ENCODE measurements around the gene DAGLB.
"Not testable (repeated sequence)": the region's sequence is repeated elsewhere in the genome, so short reads cannot be mapped to it uniquely, and the experiment has no call there.

DAGLB gene

DNA sequence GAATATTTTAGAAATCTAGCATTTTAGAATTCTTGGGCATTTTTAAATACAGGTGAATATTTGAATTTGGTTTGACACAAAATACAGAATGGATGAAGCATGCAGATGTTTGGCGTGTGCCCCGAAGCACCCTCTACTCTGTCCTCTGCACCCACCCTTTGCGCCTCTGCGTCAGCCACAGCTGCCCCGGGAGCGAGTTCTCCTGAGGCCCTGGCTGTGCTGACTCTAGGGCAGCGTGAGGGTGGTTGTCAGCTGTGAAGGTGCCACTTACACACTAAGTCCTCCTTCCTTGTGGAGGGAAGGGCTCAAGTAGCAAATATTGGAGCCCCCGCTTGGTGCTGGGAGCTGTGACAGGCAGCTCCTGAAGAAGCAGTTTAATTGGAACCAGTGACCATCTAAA lies 48.4 kb downstream of the DAGLB start:
- Histone ChIP-seq H3K4me3 (replicated peaks; ENCODE audit: low read depth, low read length) (no peak overlapping the region), H3K36me3 (ENCODE audit: control insufficient read depth, insufficient read depth, low read length) (peaks cover 14% of the 10 kb centered on the region), H3K27me3 (replicated peaks; ENCODE audit: control insufficient read depth, insufficient read depth, low read length) (no peaks in the 10 kb centered on the region)
- TF ChIP-seq, protein P1, sequence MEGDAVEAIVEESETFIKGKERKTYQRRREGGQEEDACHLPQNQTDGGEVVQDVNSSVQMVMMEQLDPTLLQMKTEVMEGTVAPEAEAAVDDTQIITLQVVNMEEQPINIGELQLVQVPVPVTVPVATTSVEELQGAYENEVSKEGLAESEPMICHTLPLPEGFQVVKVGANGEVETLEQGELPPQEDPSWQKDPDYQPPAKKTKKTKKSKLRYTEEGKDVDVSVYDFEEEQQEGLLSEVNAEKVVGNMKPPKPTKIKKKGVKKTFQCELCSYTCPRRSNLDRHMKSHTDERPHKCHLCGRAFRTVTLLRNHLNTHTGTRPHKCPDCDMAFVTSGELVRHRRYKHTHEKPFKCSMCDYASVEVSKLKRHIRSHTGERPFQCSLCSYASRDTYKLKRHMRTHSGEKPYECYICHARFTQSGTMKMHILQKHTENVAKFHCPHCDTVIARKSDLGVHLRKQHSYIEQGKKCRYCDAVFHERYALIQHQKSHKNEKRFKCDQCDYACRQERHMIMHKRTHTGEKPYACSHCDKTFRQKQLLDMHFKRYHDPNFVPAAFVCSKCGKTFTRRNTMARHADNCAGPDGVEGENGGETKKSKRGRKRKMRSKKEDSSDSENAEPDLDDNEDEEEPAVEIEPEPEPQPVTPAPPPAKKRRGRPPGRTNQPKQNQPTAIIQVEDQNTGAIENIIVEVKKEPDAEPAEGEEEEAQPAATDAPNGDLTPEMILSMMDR (IDR thresholded peaks at IDR 0.05; ENCODE audit: insufficient read depth, low read length, poor library complexity, severe bottlenecking), result no peak
- DNase-seq (ENCODE audit: extremely low read depth, insufficient read length), result no peak

DNA sequence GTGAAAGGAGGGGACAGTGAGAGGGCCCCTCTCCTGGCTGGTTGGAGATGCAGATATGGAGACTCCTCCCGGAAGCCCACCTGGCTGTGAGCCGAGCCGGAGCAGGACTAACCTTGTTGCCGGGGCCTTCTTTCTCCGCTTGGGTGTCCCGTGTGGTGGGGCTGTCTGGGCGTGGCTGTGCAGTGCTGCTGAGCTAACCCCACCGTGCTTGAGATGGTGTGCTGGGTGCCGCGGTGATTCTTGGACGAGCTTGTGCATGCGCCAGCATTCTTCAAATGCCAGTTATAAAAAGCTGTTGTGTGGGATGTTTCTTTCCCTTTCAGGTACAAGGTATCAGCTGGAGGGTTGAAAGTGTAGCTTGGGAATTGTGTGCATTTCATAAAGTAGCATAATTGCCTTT lies 48.8 kb downstream of the DAGLB start:
- no peaks in the 10 kb centered on the region for H3K27me3 ChIP-seq (replicated peaks; ENCODE audit: control insufficient read depth, insufficient read depth, low read length)
- DNase-seq (ENCODE audit: extremely low read depth, insufficient read length), result no peak
- H3K36me3 ChIP-seq (ENCODE audit: control insufficient read depth, insufficient read depth, low read length), result peaks cover 12% of the 10 kb centered on the region
- TF ChIP-seq, protein P1 (IDR thresholded peaks at IDR 0.05; ENCODE audit: insufficient read depth, low read length, poor library complexity, severe bottlenecking), result no peak
- H3K4me3 ChIP-seq (replicated peaks; ENCODE audit: low read depth, low read length), result no peak overlapping the region

DNA sequence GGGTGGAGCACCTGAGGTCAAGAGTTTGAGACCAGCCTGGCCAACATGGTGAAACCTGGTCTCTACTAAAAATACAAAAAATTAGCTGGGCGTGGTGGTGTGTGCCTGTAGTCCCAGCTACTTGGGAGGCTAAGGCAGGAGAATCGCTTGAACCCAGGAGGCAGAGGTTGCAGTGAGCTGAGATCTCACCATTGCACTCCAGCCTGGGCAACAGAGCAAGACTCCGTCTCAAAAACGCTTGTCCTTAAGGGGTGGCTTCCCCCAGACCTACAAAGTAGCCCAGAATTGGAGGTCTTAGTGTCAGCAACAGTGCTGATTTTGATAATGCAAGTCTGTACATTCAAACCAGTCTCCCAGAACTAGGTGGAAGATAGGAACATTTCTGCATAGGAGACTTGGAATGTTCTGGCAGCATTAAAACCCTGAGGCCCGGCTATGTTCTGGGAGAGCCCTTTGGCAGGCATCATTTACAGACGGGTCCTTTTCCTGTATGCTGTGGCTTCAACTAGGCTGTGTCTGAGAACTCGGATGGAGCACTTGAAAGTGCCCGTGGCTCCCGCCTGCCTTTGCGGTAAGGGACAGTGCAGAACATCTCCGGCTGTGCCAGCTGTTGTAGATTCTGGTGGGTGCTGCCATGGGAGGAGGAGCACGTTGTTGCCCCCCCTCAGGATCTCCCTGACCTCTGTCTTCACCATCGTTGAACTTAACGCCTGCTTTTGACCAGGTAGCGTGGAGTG lies 49.8 kb downstream of the DAGLB start:
- H3K36me3 ChIP-seq (ENCODE audit: control insufficient read depth, insufficient read depth, low read length), result peaks cover 12% of the 10 kb centered on the region

DNA sequence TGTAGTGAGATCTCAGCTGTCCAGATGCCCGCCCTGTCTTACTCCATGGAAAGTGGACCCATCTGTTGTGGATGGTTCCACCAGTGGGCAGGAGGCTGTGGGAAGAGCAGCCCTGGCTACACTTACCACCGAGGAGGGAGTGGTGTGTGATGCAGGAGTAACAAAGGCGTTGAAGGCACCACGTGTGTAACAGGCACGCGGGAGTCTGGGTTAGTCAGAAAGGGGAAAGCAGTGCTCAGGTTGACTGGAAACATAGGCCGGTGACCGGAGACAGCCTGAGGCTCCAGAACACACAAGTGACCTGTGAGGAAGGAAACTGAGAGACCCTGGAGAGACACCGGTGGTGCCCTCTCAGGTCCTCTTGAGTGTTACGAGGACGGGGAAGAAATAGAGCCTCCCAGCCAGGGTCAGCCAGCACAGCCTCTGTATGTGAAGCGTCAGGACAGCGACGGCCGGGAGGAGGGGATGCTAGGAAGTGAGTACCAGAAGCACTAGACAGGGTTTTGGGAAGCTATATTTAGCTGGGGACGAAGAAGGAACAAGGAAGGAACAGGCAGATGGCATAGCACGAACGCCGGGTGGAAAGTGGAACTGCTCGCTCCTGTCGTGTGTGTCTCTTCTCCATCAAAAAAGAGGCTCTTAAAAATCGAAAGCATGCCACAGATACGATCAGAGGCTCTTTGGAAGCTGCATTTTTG lies 51.7 kb downstream of the DAGLB start:
- no peak overlapping the region for H3K4me3 ChIP-seq (replicated peaks; ENCODE audit: low read depth, low read length)
- DNase-seq (ENCODE audit: extremely low read depth, insufficient read length), result no peak
- H3K27me3 ChIP-seq (replicated peaks; ENCODE audit: control insufficient read depth, insufficient read depth, low read length), result no peaks in the 10 kb centered on the region
- peaks cover 11% of the 10 kb centered on the region for H3K36me3 ChIP-seq (ENCODE audit: control insufficient read depth, insufficient read depth, low read length)
- TF ChIP-seq, protein P1 (IDR thresholded peaks at IDR 0.05; ENCODE audit: insufficient read depth, low read length, poor library complexity, severe bottlenecking), result no peak

More for the DNA sequence above, 49.8 kb downstream of the DAGLB start:
- not testable (repeated sequence) for DNase-seq (ENCODE audit: extremely low read depth, insufficient read length); H3K4me3 ChIP-seq (replicated peaks; ENCODE audit: low read depth, low read length); H3K27me3 ChIP-seq (replicated peaks; ENCODE audit: control insufficient read depth, insufficient read depth, low read length)

DNA sequence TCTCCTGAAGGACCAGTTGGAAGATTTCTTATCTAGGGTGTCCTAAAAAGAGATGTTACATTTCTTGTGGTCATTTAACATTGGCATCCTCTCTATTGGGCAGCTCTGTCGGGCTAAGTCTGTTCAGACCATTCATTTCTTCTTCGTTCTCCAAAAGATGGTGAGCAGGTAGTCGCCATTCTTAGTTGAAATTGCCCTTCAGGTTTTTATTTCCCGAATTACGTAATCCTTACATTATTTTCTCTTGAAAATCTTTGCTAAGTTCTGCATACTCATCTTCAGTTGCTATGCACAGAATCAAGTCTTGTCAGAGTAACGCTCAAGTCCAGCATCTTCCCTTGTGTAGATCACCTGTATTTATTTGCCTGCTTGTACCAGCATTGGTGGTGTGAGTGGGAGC lies 53.6 kb downstream of the DAGLB start:
- no peaks in the 10 kb centered on the region for H3K27me3 ChIP-seq (replicated peaks; ENCODE audit: control insufficient read depth, insufficient read depth, low read length)
- TF ChIP-seq, protein P1 (IDR thresholded peaks at IDR 0.05; ENCODE audit: insufficient read depth, low read length, poor library complexity, severe bottlenecking), result no peak
- peaks cover 10% of the 10 kb centered on the region for H3K36me3 ChIP-seq (ENCODE audit: control insufficient read depth, insufficient read depth, low read length)
- no peak overlapping the region for H3K4me3 ChIP-seq (replicated peaks; ENCODE audit: low read depth, low read length)
- DNase-seq (ENCODE audit: extremely low read depth, insufficient read length), result no peak

DNA sequence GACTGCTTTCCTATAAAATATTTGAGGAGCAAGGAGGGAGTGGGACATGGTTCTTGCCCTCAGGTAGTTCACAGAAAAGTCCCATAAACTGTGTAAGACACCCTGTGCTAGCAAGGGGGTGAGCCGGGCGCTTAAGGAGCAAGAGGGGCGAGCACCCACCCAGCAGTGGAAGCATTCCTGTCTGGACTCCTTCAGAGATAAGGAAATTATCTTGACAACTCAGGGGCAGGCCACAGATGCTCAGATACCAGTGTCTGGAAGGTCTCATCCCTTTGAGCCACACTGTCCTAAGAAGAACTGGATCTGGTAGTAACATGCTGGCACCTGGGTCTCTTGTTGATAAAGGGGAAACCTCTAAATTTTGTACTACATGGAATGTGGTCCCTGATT lies 54.1 kb downstream of the DAGLB start:
- TF ChIP-seq, protein P1 (IDR thresholded peaks at IDR 0.05; ENCODE audit: insufficient read depth, low read length, poor library complexity, severe bottlenecking), result no peak
- Histone ChIP-seq H3K36me3 (ENCODE audit: control insufficient read depth, insufficient read depth, low read length) (peaks cover 10% of the 10 kb centered on the region), H3K4me3 (replicated peaks; ENCODE audit: low read depth, low read length) (no peak overlapping the region), H3K27me3 (replicated peaks; ENCODE audit: control insufficient read depth, insufficient read depth, low read length) (no peaks in the 10 kb centered on the region)
- no peak for DNase-seq (ENCODE audit: extremely low read depth, insufficient read length)
